ENCODE results near the gene OLFM3.

- TF ChIP-seq CTCF (IDR thresholded peaks at IDR 0.05) (no peak), POLR2A (IDR thresholded peaks at IDR 0.05) (no peak)
These were observed 142.5 kb downstream of the OLFM3 start for GRCh38 chr1:101854271-101854670.

Data from lower leg skin (tissue), 3 donors.